GM23338 (cell line): ENCODE results near the gene TTC33. TPM values are rescaled to one million over a fixed set of nuclear protein-coding genes. Genes with fewer than 3 reads are reported as not detected.

Source experiments
- ATAC-seq: fragments of 200-7000 bp; cut with Tn5 transposase; 3 replicates; pipeline ENCODE4 v1.9.1; 2020
- DNase-seq: peaks from one replicate; pipeline ENCODE4 v3.0.0-alpha.2; 2015; ENCODE audit warnings: low spot score
- H2AFZ ChIP-seq: fragments of 200-600 bp; sonication (generic); 2 replicates; pipeline ENCODE4 v1.8.0; 2016; ENCODE audit warnings: antibody characterized with exemption, mild to moderate bottlenecking, moderate library complexity
- H3F3A ChIP-seq: fragments of 200-600 bp; sonication (generic); replicated peaks from 2 replicates; pipeline ENCODE4 v1.8.0; 2017; ENCODE audit warnings: antibody characterized with exemption, mixed run types, low read depth
- H3K27ac ChIP-seq: fragments of 200-600 bp; sonication (generic); 2 replicates; pipeline ENCODE4 v1.6.1; 2016; ENCODE audit warnings: low read depth
- H3K27me3 ChIP-seq: fragments of 200-600 bp; sonication (generic); 2 replicates; pipeline ENCODE4 v1.8.0; 2016; ENCODE audit warnings: mild to moderate bottlenecking, mixed run types, moderate library complexity; ENCODE audit not compliant: insufficient read depth
- H3K36me3 ChIP-seq: fragments of 200-600 bp; sonication (generic); 2 replicates; pipeline ENCODE4 v1.8.0; 2016; ENCODE audit warnings: mild to moderate bottlenecking; ENCODE audit not compliant: insufficient read depth
- H3K4me1 ChIP-seq: fragments of 200-600 bp; sonication (generic); 2 replicates; pipeline ENCODE4 v1.8.0; 2016; ENCODE audit warnings: mild to moderate bottlenecking, moderate library complexity; ENCODE audit not compliant: insufficient read depth
- H3K4me2 ChIP-seq: fragments of 200-600 bp; sonication (generic); 2 replicates; pipeline ENCODE4 v1.7.1; 2017; ENCODE audit warnings: mixed run types
- H3K4me3 ChIP-seq: fragments of 200-600 bp; sonication (generic); 2 replicates; pipeline ENCODE4 v1.6.1; 2016; ENCODE audit warnings: mixed run types
- H3K79me2 ChIP-seq: fragments of 200-600 bp; sonication (generic); replicated peaks from 2 replicates; pipeline ENCODE4 v1.8.0; 2017; ENCODE audit warnings: mild to moderate bottlenecking; ENCODE audit not compliant: insufficient read depth
- H3K9me2 ChIP-seq: fragments of 200-600 bp; sonication (generic); 2 replicates; pipeline ENCODE4 v1.8.0; 2017; ENCODE audit not compliant: insufficient read depth
- H4K20me1 ChIP-seq: fragments of 200-600 bp; sonication (generic); replicated peaks from 2 replicates; pipeline ENCODE4 v1.8.0; 2017; ENCODE audit warnings: mild to moderate bottlenecking; ENCODE audit not compliant: insufficient read depth
- H3K27ac Mint-ChIP-seq: 2 replicates; pipeline ENCODE4 v1.8.0; 2020; ENCODE audit warnings: inconsistent platforms, mild to moderate bottlenecking, moderate library complexity, mixed read lengths
- H3K27me3 Mint-ChIP-seq: 3 replicates; pipeline ENCODE4 v1.8.0; 2022; ENCODE audit warnings: low read depth, mild to moderate bottlenecking, moderate library complexity, mixed read lengths, inconsistent platforms; ENCODE audit not compliant: insufficient read depth, poor library complexity
- H3K36me3 Mint-ChIP-seq: 3 replicates; pipeline ENCODE4 v1.8.0; 2021; ENCODE audit warnings: low read depth, mild to moderate bottlenecking, inconsistent platforms, moderate library complexity, mixed read lengths
- H3K4me1 Mint-ChIP-seq: 3 replicates; pipeline ENCODE4 v1.8.0; 2020; ENCODE audit warnings: mild to moderate bottlenecking, inconsistent platforms, mixed read lengths
- H3K4me3 Mint-ChIP-seq: 3 replicates; pipeline ENCODE4 v1.8.0; 2021; ENCODE audit warnings: moderate library complexity, mild to moderate bottlenecking, inconsistent platforms, mixed read lengths
- H3K9me3 Mint-ChIP-seq: 3 replicates; pipeline ENCODE4 v1.8.0; 2020; ENCODE audit warnings: moderate library complexity, mild to moderate bottlenecking, inconsistent platforms, mixed read lengths
- STAT1 ChIP-seq: IDR thresholded peaks from one replicate; pipeline ENCODE4 v1.6.1; 2016; ENCODE audit warnings: antibody characterized with exemption; ENCODE audit not compliant: unreplicated experiment
- ZNF462 ChIP-seq: fragments of 250-450 bp; sonication (Bioruptor Pico); IDR thresholded peaks from 2 replicates; pipeline ENCODE4 v1.5.0; 2020; ENCODE audit warnings: mild to moderate bottlenecking, moderate library complexity
- polyA plus RNA-seq: library from polyadenylated mRNA; unstranded; fragments of >200 nt; fragmentation: Nextera tagmentation; extraction: Ambion mirVana; gene quantifications from 2 replicates; pipeline ENCODE4 v1.2.1, GENCODE V29; 2016
- total RNA-seq: library from RNA; depleted of rRNA; stranded (reverse); fragments of >200 nt; shearing (Covaris generic); gene quantifications from 2 replicates; pipeline ENCODE4 v1.2.3, GENCODE V29; 2014

Gene TTC33
- total and polyA plus RNA-seq, 2 experiments from 2014 or later, result 4.1 to 11.5 TPM

- no peak overlapping the region for H3K27ac Mint-ChIP-seq
These were observed 154.4 kb downstream of the TTC33 start for GRCh38 chr5:40601198-40601868.

More at GRCh38 chr5:40601198-40601868, 154.4 kb downstream of the TTC33 start:
- H3K36me3 Mint-ChIP-seq, result no peaks in the 10 kb centered on the region
- no peaks in the 10 kb centered on the region for H3K4me1 ChIP-seq
- no peaks in the 10 kb centered on the region for H3K36me3 ChIP-seq
- H3K9me2 ChIP-seq, result peaks cover 7% of the 10 kb centered on the region
- no peaks in the 10 kb centered on the region for H3K27me3 ChIP-seq
- TF ChIP-seq STAT1 (no peak), ZNF462 (no peak)
- H3F3A ChIP-seq, result no peaks in the 10 kb centered on the region
- no peak overlapping the region for H3K27ac ChIP-seq
- 0 out of 3 replicates have a peak, but pooled peaks cover 3% of the 10 kb centered on the region for H3K4me1 Mint-ChIP-seq
- no peak overlapping the region for H3K4me3 Mint-ChIP-seq
- H3K4me2 ChIP-seq, result no peak overlapping the region
- H2AFZ ChIP-seq, result no peak overlapping the region; the same call in 1 of the 2 replicates
- no peaks in the 10 kb centered on the region for H4K20me1 ChIP-seq
- H3K79me2 ChIP-seq, result no peaks in the 10 kb centered on the region
- no peak overlapping the region for H3K4me3 ChIP-seq
- DNase-seq (no peak), ATAC-seq (no peak)
- H3K27me3 Mint-ChIP-seq, result no peaks in the 10 kb centered on the region
- no peaks in the 10 kb centered on the region for H3K9me3 Mint-ChIP-seq
